H1 (cell line): Measurements from ENCODE around the gene DHRS13. TPM values are rescaled to one million over a fixed set of nuclear protein-coding genes. Genes with fewer than 3 reads are reported as not detected.

Experiments used
- SRF ChIP-seq: IDR thresholded peaks from 2 replicates; pipeline ENCODE4 v1.6.1; 2011; ENCODE audit warnings: mild to moderate bottlenecking, low read depth, low read length, moderate library complexity
- TEAD4 ChIP-seq: IDR thresholded peaks from 2 replicates; pipeline ENCODE4 v1.6.1; 2012; ENCODE audit warnings: low read depth, low read length, inconsistent platforms, mixed read lengths
- polyA plus RNA-seq, 7 experiments: library from polyadenylated mRNA; depleted of rRNA in 3 of 7; stranded (reverse) in 5 of 7; unstranded in 2 of 7; fragments of >200 nt in 5 of 7; fragments of 200-250 nt in 2 of 7; gene quantifications; 1 replicate in 5 of 7; 2 replicates in 1 of 7; 4 replicates in 1 of 7; pipeline versions ENCODE4 v1.2.1 to v1.2.3, GENCODE V29; 2011 to 2013; ENCODE audit warnings: missing spikeins in 2 of 7, mixed read lengths in 2 of 7
- total RNA-seq: library from RNA; stranded (reverse); fragmentation: NEBNext Ultra II Directional; extraction: Animal tissue kit (Norgen Biotek cat#: 25700); gene quantifications from 2 replicates; pipeline ENCODE4 v1.2.1, GENCODE V29; 2021

DHRS13 gene
- total and polyA plus RNA-seq, 2 of the 8 experiments (the other 6 are each of a cell fraction or from before 2014, with no cell fraction given), result 23.7 to 30.0 TPM

DNA sequence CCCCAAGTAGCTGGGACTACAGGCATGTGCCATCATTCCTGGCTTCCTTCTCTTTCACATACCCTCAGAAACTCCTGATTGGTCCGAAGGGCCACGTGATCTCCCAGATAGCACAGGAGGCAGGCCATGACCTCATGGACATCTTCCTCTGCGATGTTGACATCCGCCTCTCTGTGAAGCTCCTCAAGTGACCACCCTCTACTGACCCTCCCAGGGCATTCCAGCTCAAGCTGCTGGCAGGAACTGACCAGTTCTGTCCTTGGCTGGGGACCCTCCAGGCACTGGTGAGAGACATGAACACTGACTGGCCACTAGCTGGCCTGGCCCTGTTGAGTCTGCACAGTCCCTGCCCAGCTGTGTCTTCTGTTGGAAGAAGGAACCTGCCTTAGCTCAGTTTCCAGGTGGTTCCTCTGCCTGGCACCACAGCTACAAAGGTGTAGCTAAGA, 42.5 kb downstream of the DHRS13 start (continued):
- TF ChIP-seq SRF (no peak), TEAD4 (no peak)
